ENCODE results near the gene ANKRD11.

The ANKRD11 gene

DNA sequence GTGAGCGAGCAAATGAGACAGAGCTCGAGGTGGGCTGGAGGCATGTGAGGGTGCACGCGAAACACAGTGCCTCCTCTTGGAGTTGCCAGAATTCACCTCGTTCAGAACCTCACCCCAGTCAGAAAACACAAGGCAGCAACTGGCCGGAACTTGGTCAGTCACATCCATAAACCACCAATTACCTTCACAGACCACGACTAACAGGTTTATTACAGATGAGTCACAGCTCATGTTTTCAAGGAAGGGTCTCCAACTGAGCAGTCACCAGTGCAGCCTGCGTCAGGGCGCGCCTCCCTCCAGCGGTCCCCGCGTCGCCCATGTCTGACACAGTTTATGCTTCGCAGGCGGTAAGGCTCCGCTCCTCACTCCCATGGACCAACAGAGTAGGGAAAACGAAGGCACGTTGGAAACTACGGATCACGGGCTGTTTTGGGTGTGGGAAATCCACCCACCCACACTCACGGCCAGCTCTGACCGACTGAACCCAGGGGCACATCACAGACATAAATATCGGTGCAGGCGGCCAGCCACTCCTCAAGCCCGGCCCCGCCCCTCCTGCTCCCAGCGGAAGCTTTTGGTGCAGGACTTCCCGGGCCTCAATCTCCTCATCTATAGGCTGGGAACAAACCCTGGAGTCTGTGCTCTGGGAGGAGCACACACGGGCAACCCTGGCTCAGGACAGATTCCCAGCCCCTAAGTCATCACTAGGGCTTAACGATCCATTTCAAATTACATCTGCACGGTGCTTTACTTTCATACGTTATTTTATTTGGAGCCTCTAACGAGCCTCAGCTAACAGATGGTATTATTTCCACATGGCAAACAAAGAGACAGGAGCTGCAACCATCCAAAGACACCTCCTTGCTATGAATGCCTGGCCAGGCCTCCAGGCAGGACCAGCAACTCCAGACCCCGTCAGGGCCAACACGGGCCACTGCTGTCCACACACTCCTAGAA is 146.6 kb downstream of the ANKRD11 start:
- DNase-seq (ENCODE audit: insufficient read length, low spot score) (no peak), FAIRE-seq (no peak)
- TF ChIP-seq POU2F2 (IDR thresholded peaks at IDR 0.05; ENCODE audit: low read depth, low read length) (no peak), POLR2A (IDR thresholded peaks at IDR 0.05; ENCODE audit: low read depth, low read length) (no peak), SPI1 (IDR thresholded peaks at IDR 0.05; ENCODE audit: low read depth, low read length) (no peak), POLR2AphosphoS5 (IDR thresholded peaks at IDR 0.05; ENCODE audit: low read depth, low read length) (no peak), TAF1 (IDR thresholded peaks at IDR 0.05; ENCODE audit: low read depth, low read length) (no peak), PAX5 (IDR thresholded peaks at IDR 0.05; ENCODE audit: insufficient read depth, low read length, severe bottlenecking) (no peak)

DNA sequence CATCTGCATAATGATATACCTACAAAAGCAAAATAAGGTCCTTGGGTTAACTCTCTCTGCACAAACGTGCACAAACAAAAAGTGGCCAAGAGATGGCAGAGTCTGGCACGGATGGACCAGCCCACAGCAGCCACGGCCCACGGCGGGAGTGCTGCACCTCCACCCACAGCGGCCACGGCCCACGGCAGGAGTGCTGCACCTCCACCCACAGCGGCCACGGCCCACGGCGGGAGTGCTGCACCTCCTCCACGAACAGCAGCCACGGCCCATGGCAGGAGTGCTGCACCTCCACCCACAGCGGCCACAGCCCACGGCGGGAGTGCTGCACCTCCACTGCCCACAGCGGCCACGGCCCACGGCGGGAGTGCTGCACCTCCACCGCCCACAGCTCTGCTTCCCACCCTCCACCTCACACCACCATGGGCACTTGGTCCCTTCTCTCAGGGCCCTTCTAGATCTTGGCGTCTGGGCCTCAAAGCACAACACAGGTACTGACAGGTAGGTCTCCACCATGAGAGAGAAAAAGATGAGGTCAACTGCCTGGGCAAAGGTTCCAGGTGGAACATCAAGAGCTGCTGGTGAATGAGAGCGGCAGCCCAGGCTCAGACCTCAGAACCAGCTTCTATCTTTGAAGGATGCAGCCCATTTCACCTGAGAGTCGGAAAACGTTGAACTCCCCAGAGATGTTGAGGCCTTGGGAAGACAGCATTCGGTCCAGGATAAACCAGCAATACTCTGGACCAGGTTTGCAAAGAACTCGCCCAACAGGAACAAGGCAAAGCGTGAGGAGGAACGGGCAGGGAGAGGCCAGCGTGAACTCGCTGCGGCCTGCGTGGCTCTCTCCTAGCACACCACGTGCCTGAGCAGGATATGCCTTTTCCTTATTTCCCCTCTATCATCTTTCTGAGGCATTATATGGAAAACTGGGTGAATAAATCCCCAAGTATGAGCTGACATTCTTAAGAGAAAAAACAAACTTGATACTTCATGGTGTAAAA is 148.4 kb downstream of the ANKRD11 start:
- FAIRE-seq (no peak), DNase-seq (ENCODE audit: insufficient read length, low spot score) (no peak)

DNA sequence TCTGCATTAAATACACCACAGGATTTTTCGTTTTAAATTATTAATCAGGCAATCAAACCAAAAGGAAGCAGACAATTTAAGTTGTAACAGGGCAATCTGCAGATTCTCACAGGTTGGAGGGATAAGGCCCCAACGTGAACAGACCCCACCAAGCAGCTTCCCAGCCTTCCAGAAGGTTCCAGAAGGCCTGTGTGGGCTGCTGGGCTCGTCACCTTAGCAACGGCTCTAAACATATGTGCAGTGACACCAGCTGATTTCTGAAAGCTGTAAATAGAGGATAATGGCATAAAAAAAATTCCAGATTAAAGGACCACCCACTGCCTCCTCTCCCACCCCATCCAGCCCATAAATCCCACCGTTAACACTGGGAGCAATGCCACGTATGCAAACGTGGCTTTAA is 149.1 kb downstream of the ANKRD11 start:
- FAIRE-seq = no peak
- no peak for DNase-seq (ENCODE audit: insufficient read length, low spot score)

More for the DNA sequence above, 148.4 kb downstream of the ANKRD11 start:
- TF ChIP-seq SPI1 (IDR thresholded peaks at IDR 0.05; ENCODE audit: low read depth, low read length) (no peak), POLR2AphosphoS5 (IDR thresholded peaks at IDR 0.05; ENCODE audit: low read depth, low read length) (no peak), TAF1 (IDR thresholded peaks at IDR 0.05; ENCODE audit: low read depth, low read length) (no peak), PAX5 (IDR thresholded peaks at IDR 0.05; ENCODE audit: insufficient read depth, low read length, severe bottlenecking) (no peak), POU2F2 (IDR thresholded peaks at IDR 0.05; ENCODE audit: low read depth, low read length) (no peak), POLR2A (IDR thresholded peaks at IDR 0.05; ENCODE audit: low read depth, low read length) (no peak)

DNA sequence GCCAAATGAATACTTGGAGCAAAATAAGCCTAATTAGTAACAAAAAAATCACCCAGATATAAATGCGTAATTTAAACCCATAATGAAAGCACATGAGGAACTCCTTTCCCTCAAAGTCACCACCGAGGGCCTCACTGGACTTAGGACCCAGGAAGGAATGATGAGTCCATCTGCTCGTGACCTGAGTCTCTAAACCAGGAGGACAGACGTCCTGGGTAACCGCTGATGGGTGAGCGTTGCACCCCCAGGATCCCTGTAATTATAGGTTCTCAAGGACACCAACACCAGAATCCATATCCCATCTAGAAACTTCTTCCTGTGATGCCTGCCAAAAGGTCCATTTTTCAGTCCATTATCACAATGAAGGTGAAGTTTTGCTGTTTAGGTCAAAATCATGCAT is 151.5 kb downstream of the ANKRD11 start:
- DNase-seq (ENCODE audit: insufficient read length, low spot score) = no peak
- no peak for FAIRE-seq

More for the DNA sequence above, 149.1 kb downstream of the ANKRD11 start:
- TF ChIP-seq SPI1 (IDR thresholded peaks at IDR 0.05; ENCODE audit: low read depth, low read length) (no peak), TAF1 (IDR thresholded peaks at IDR 0.05; ENCODE audit: low read depth, low read length) (no peak), POLR2A (IDR thresholded peaks at IDR 0.05; ENCODE audit: low read depth, low read length) (no peak)

DNA sequence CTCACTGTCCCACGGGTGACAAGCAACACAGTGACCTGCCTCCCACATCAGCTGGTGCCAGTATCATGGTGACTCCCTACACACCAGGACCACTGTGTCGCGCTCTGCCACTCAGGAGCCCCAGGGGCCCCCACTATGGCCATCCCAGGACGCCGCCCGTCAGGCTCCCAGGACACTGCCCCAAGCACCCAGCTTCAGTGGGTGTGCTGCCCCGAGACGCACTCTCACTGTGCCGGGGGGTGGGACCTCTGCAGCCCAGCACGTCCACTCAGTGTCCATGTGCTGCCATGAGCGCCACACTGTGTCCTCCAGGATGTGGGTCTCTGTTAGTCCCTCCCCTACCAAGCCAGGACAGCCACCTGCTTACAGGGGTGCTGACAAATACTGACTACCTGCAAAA is 152.4 kb downstream of the ANKRD11 start:
- no peak for FAIRE-seq
- DNase-seq (ENCODE audit: insufficient read length, low spot score) = no peak
- TF ChIP-seq TAF1 (IDR thresholded peaks at IDR 0.05; ENCODE audit: low read depth, low read length) (no peak), POLR2AphosphoS5 (IDR thresholded peaks at IDR 0.05; ENCODE audit: low read depth, low read length) (no peak), SPI1 (IDR thresholded peaks at IDR 0.05; ENCODE audit: low read depth, low read length) (no peak), POLR2A (IDR thresholded peaks at IDR 0.05; ENCODE audit: low read depth, low read length) (no peak), PAX5 (IDR thresholded peaks at IDR 0.05; ENCODE audit: insufficient read depth, low read length, severe bottlenecking) (no peak), POU2F2 (IDR thresholded peaks at IDR 0.05; ENCODE audit: low read depth, low read length) (no peak)

More for the DNA sequence above, 151.5 kb downstream of the ANKRD11 start:
- TF ChIP-seq POLR2AphosphoS5 (IDR thresholded peaks at IDR 0.05; ENCODE audit: low read depth, low read length) (no peak), POU2F2 (IDR thresholded peaks at IDR 0.05; ENCODE audit: low read depth, low read length) (no peak), POLR2A (IDR thresholded peaks at IDR 0.05; ENCODE audit: low read depth, low read length) (no peak), TAF1 (IDR thresholded peaks at IDR 0.05; ENCODE audit: low read depth, low read length) (no peak), PAX5 (IDR thresholded peaks at IDR 0.05; ENCODE audit: insufficient read depth, low read length, severe bottlenecking) (no peak), SPI1 (IDR thresholded peaks at IDR 0.05; ENCODE audit: low read depth, low read length) (no peak)

DNA sequence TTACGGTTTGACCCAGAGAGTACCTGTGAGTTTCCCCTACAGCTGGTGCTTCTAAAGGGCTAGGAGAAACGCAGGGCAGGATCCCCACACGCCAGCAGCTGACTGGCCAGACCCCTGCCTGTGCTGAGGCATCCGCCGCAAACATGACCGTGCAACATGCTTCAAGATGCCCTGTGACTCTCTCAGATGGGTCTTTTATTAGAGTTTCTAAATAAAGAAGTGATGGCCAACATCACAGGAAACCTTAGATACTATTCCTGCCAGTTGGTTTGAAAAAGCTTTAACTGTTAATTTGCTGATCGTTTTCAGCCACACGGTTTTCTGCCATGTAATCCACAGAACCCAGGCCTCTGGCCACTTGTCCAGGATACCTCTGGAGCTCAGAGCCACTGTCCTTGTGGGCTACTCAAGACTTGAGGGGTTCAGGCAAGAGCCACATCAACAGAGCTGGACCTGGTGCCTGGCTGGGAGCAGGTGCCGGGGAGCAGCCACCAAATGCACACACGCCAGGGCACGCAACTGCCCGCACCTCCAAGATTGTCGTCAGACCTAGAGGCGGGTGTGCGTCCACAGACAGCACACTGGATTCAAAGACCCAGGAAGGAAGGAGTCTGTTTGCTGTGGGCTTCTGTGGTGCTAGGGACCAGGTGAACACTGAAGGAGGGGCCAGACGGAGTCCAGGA is 154.4 kb downstream of the ANKRD11 start:
- no peak for FAIRE-seq
- no peak for TF ChIP-seq POLR2AphosphoS5 (IDR thresholded peaks at IDR 0.05; ENCODE audit: low read depth, low read length)
- TF ChIP-seq PAX5 (IDR thresholded peaks at IDR 0.05; ENCODE audit: insufficient read depth, low read length, severe bottlenecking) = no peak
- TF ChIP-seq POU2F2 (IDR thresholded peaks at IDR 0.05; ENCODE audit: low read depth, low read length) = no peak
- no peak for TF ChIP-seq SPI1 (IDR thresholded peaks at IDR 0.05; ENCODE audit: low read depth, low read length)
- TF ChIP-seq POLR2A (IDR thresholded peaks at IDR 0.05; ENCODE audit: low read depth, low read length) = no peak
- TF ChIP-seq TAF1 (IDR thresholded peaks at IDR 0.05; ENCODE audit: low read depth, low read length) = no peak
- DNase-seq (ENCODE audit: insufficient read length, low spot score) = no peak

DNA sequence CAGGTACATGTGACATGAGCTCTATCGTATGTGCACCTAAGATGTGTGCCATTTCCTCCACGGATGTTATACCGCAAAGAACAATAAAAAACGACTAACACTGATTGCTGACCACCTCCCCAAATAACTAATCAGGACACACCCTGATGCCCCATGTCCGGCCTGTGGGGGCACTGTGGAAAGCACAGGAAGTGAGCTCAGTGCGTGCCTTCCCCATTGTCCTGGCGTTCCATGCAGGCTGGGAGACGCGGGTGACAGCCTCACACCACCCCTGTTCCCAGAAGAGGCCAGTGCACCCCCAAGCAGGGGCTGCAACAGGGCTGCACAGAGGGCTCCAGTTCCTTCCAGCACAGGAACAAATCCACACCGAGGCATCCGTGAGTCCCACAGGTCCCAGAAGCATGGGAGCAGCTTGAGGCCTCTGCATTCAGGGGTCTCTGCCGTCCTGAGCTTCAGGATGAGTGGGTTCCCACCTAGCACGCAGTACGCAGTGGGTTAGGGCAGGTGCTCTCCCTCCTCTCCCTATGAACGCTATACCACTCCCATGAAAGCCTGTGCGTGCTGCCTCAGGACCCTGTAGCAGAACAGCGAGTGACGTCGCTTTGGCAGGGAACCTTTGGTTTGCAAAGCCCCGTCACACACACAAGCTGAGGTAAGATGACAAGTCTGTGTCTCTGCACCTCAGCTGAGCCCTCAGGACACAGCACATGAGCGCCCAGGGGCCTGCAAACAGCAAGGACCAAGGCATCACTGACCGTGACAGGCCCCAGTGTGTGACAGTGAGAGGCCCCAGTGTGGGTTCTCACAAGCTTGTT is 155.2 kb downstream of the ANKRD11 start:
- DNase-seq (ENCODE audit: insufficient read length, low spot score) = no peak
- TF ChIP-seq POU2F2 (IDR thresholded peaks at IDR 0.05; ENCODE audit: low read depth, low read length) (no peak), POLR2AphosphoS5 (IDR thresholded peaks at IDR 0.05; ENCODE audit: low read depth, low read length) (no peak)
- no peak for FAIRE-seq

DNA sequence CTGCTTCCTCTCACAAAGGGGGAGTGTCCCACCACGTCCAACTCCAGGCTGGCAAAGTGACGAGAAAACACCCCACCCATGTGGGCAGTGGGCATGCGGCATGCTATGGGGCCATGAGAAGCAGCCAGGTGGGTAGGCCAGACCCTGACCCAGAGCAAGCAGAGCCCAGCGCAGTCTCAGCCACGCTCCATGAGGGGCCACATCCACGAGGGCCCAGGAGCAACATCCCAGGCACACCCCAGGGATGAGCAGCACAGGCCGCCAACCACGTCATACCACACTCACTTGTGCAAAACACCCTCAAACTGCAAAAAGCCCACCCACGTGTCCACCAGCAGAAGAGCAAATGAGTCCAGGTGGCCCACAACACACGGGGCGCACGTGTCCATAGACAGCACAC is 155.9 kb downstream of the ANKRD11 start:
- DNase-seq (ENCODE audit: insufficient read length, low spot score) = no peak
- no peak for FAIRE-seq
- no peak for TF ChIP-seq POLR2A (IDR thresholded peaks at IDR 0.05; ENCODE audit: low read depth, low read length)
- no peak for TF ChIP-seq TAF1 (IDR thresholded peaks at IDR 0.05; ENCODE audit: low read depth, low read length)
- no peak for TF ChIP-seq POLR2AphosphoS5 (IDR thresholded peaks at IDR 0.05; ENCODE audit: low read depth, low read length)
- no peak for TF ChIP-seq POU2F2 (IDR thresholded peaks at IDR 0.05; ENCODE audit: low read depth, low read length)
- no peak for TF ChIP-seq SPI1 (IDR thresholded peaks at IDR 0.05; ENCODE audit: low read depth, low read length)
- TF ChIP-seq PAX5 (IDR thresholded peaks at IDR 0.05; ENCODE audit: insufficient read depth, low read length, severe bottlenecking) = no peak
